Keratinocyte (primary cell): ENCODE results near the gene ACTL10. TPM values are rescaled to one million over a fixed set of nuclear protein-coding genes. Genes with fewer than 3 reads are reported as not detected.

Source experiments
- DNase-seq: peaks from one replicate; pipeline ENCODE4 v3.0.0-alpha.2; 2011; ENCODE audit warnings: low read depth, missing footprints, low spot score
- FAIRE-seq: peaks from 2 replicates; lab custom pipeline; 2011; peaks lifted over from hg19 to GRCh38; lab: Jason Lieb, UNC
- H2AFZ ChIP-seq: 2 replicates; pipeline ENCODE4 v1.6.0; 2012; ENCODE audit warnings: low read length, control low read depth, inconsistent platforms; ENCODE audit not compliant: control insufficient read depth
- H3K27ac ChIP-seq: 2 replicates; pipeline ENCODE4 v1.5.1; 2011; ENCODE audit warnings: low read length; ENCODE audit not compliant: control insufficient read depth, insufficient read depth
- H3K27me3 ChIP-seq: 3 replicates; pipeline ENCODE4 v1.6.0; 2011; ENCODE audit warnings: low read length; ENCODE audit not compliant: control insufficient read depth, insufficient read depth; ENCODE audit errors: extremely low read depth
- H3K36me3 ChIP-seq, 2 experiments: 2 replicates in 1 of 2; 3 replicates in 1 of 2; pipeline ENCODE4 v1.5.1; 2011; ENCODE audit warnings: low read length in 2 of 2, mild to moderate bottlenecking in 1 of 2; ENCODE audit not compliant: control insufficient read depth in 2 of 2, insufficient read depth in 2 of 2; ENCODE audit errors: extremely low read depth in 1 of 2
- H3K4me1 ChIP-seq: 3 replicates; pipeline ENCODE4 v1.5.1; 2011; ENCODE audit warnings: low read length; ENCODE audit not compliant: control insufficient read depth, insufficient read depth; ENCODE audit errors: extremely low read depth
- H3K4me2 ChIP-seq: 3 replicates; pipeline ENCODE4 v1.6.0; 2011; ENCODE audit warnings: low read depth, low read length; ENCODE audit not compliant: control insufficient read depth, insufficient read depth; ENCODE audit errors: extremely low read depth
- H3K4me3 ChIP-seq, 3 experiments: fragments of 200-600 bp in 1 of 3; sonication (generic) in 1 of 3; 2 replicates in 2 of 3; 3 replicates in 1 of 3; pipeline ENCODE4 v1.5.1; 2011 to 2016; ENCODE audit warnings: low read length in 3 of 3, mild to moderate bottlenecking in 3 of 3, control low read depth in 2 of 3, inconsistent platforms in 1 of 3, low read depth in 1 of 3, mixed read lengths in 1 of 3, mixed run types in 1 of 3, moderate library complexity in 1 of 3; ENCODE audit not compliant: control insufficient read depth in 2 of 3, insufficient read depth in 2 of 3; ENCODE audit errors: extremely low read depth in 1 of 3
- H3K79me2 ChIP-seq: 2 replicates; pipeline ENCODE4 v1.6.0; 2012; ENCODE audit warnings: low read length; ENCODE audit not compliant: control insufficient read depth, insufficient read depth
- H3K9ac ChIP-seq: 3 replicates; pipeline ENCODE4 v1.6.0; 2011; ENCODE audit warnings: low read length; ENCODE audit not compliant: control insufficient read depth, insufficient read depth; ENCODE audit errors: extremely low read depth
- H3K9me1 ChIP-seq: 3 replicates; pipeline ENCODE4 v1.6.0; 2011; ENCODE audit warnings: low read length; ENCODE audit not compliant: control insufficient read depth, insufficient read depth; ENCODE audit errors: extremely low read depth
- H3K9me3 ChIP-seq: 2 replicates; pipeline ENCODE4 v1.5.1; 2012; ENCODE audit warnings: low read depth, low read length; ENCODE audit not compliant: control insufficient read depth
- H4K20me1 ChIP-seq: 3 replicates; pipeline ENCODE4 v1.6.0; 2011; ENCODE audit warnings: low read length; ENCODE audit not compliant: control insufficient read depth, insufficient read depth; ENCODE audit errors: extremely low read depth
- CTCF ChIP-seq, 3 experiments: IDR thresholded peaks in 1 of 3; conservative IDR thresholded peaks in 1 of 3; optimal IDR thresholded peaks in 1 of 3; 2 replicates in 2 of 3; 3 replicates in 1 of 3; pipeline versions ENCODE3 to v1.5.1; 2011; ENCODE audit warnings: low read length in 3 of 3, mild to moderate bottlenecking in 3 of 3, moderate library complexity in 2 of 3, control low read depth in 1 of 3, inconsistent platforms in 1 of 3; ENCODE audit not compliant: insufficient read depth in 2 of 3; ENCODE audit errors: extremely low read depth in 1 of 3
- EZH2 ChIP-seq: IDR thresholded peaks from one replicate; pipeline ENCODE4 v1.6.1; 2012; ENCODE audit warnings: inconsistent platforms, mild to moderate bottlenecking, low read length, moderate library complexity
- dilution Hi-C: fragments of 300-500 bp; cut with MboI; formaldehyde crosslinking; loops from one replicate; pipeline ENCODE4 v1.7.0; 2020; ENCODE audit warnings: low sequenced_read_pairs; ENCODE audit not compliant: extremely low pct_ligation_motif_present
- polyA plus RNA-seq, 5 experiments: library from polyadenylated mRNA; depleted of rRNA in 3 of 5; stranded (reverse) in 3 of 5; stranded (forward) in 1 of 5; unstranded in 1 of 5; fragments of >200 nt; gene quantifications; 1 replicate in 1 of 5; 2 replicates in 3 of 5; 3 replicates in 1 of 5; pipeline versions ENCODE4 v1.2.1 to v1.2.3, GENCODE V29; 2011 to 2012; ENCODE audit warnings: missing spikeins in 2 of 5, low read depth in 1 of 5, low replicate concordance in 1 of 5

The ACTL10 gene
- polyA plus RNA-seq, 1 donor (not counting 4 experiments of a cell fraction or from before 2014, with no cell fraction given) = 0.28 TPM

GRCh38 chr20:33701629-33702450, 35.1 kb downstream of the ACTL10 start:
- H3K4me2 ChIP-seq = no peak overlapping the region
- no peak overlapping the region for H3K4me3 ChIP-seq
- dilution Hi-C loops = no loop called here
- H3K27ac ChIP-seq = no peak overlapping the region
- DNase-seq (no peak), FAIRE-seq (no peak)
- no peak for TF ChIP-seq EZH2
- TF ChIP-seq CTCF (optimal IDR thresholded peaks at IDR 0.05 in 1 of 3, IDR thresholded peaks at IDR 0.05 in 1 of 3, conservative IDR thresholded peaks at IDR 0.05 in 1 of 3; ENCODE audit: extremely low read depth in 1 of 3, insufficient read depth in 2 of 3, low read length in 3 of 3) = no peak
- no peak overlapping the region for H2AFZ ChIP-seq
- no peaks in the 10 kb centered on the region for H4K20me1 ChIP-seq
- H3K27me3 ChIP-seq = no peaks in the 10 kb centered on the region
- no peaks in the 10 kb centered on the region for H3K36me3 ChIP-seq
- no peaks in the 10 kb centered on the region for H3K9me1 ChIP-seq
- H3K9ac ChIP-seq = no peak overlapping the region
- no peaks in the 10 kb centered on the region for H3K9me3 ChIP-seq
- no peaks in the 10 kb centered on the region for H3K79me2 ChIP-seq
- H3K4me1 ChIP-seq = no peaks in the 10 kb centered on the region

GRCh38 chr20:33702861-33703260, 36.1 kb downstream of the ACTL10 start:
- no peaks in the 10 kb centered on the region for H3K9me3 ChIP-seq
- H3K79me2 ChIP-seq = no peaks in the 10 kb centered on the region
- no peak overlapping the region for H3K9ac ChIP-seq
- H3K4me1 ChIP-seq = no peaks in the 10 kb centered on the region
- DNase-seq (no peak), FAIRE-seq (no peak)
- H3K4me3 ChIP-seq = no peak overlapping the region
- no peaks in the 10 kb centered on the region for H3K9me1 ChIP-seq
- H3K4me2 ChIP-seq = no peak overlapping the region
- no peak overlapping the region for H2AFZ ChIP-seq
- no peaks in the 10 kb centered on the region for H3K27me3 ChIP-seq
- TF ChIP-seq CTCF (optimal IDR thresholded peaks at IDR 0.05 in 1 of 3, IDR thresholded peaks at IDR 0.05 in 1 of 3, conservative IDR thresholded peaks at IDR 0.05 in 1 of 3; ENCODE audit: extremely low read depth in 1 of 3, insufficient read depth in 2 of 3, low read length in 3 of 3) (no peak), EZH2 (no peak)
- H4K20me1 ChIP-seq = no peaks in the 10 kb centered on the region
- dilution Hi-C loops = no loop called here
- H3K27ac ChIP-seq = no peak overlapping the region
- H3K36me3 ChIP-seq = peaks cover 0 to 5% of the 10 kb centered on the region in 2 experiments
